KMS-11 (cell line): ENCODE measurements around the gene ZNF106.
A peak's percentile ranks its signal among the peaks of the same experiment; 100 is the strongest.

ENCODE experiments used
- H2AFZ ChIP-seq: fragments of 200-600 bp; sonication (generic); 2 replicates; pipeline ENCODE4 v1.6.1; 2016; ENCODE audit warnings: antibody characterized with exemption, mixed run types, low read depth
- H3K27ac ChIP-seq: fragments of 200-600 bp; sonication (generic); 2 replicates; pipeline ENCODE4 v1.6.1; 2016; ENCODE audit warnings: mild to moderate bottlenecking, mixed run types
- H3K27me3 ChIP-seq: fragments of 200-600 bp; sonication (generic); 2 replicates; pipeline ENCODE4 v1.6.1; 2017; ENCODE audit warnings: mild to moderate bottlenecking, low read depth, mixed run types, moderate library complexity; ENCODE audit not compliant: insufficient read depth
- H3K36me3 ChIP-seq: fragments of 200-600 bp; sonication (generic); 2 replicates; pipeline ENCODE4 v1.6.1; 2017; ENCODE audit warnings: mild to moderate bottlenecking, mixed run types; ENCODE audit not compliant: insufficient read depth
- H3K4me1 ChIP-seq: fragments of 200-600 bp; sonication (generic); 2 replicates; pipeline ENCODE4 v1.6.1; 2016; ENCODE audit warnings: mild to moderate bottlenecking, low read depth, mixed run types; ENCODE audit not compliant: poor library complexity, severe bottlenecking
- H3K4me2 ChIP-seq: fragments of 200-600 bp; sonication (generic); 2 replicates; pipeline ENCODE4 v1.7.0; 2016; ENCODE audit warnings: mild to moderate bottlenecking, mixed run types
- H3K4me3 ChIP-seq: fragments of 200-600 bp; sonication (generic); IDR thresholded peaks from 2 replicates; pipeline ENCODE4 v1.6.1; 2017; ENCODE audit warnings: low read depth, low read length, mixed read lengths; ENCODE audit not compliant: insufficient read depth
- H3K79me2 ChIP-seq: fragments of 200-600 bp; sonication (generic); 2 replicates; pipeline ENCODE4 v1.6.1; 2016; ENCODE audit warnings: low read depth, mixed run types; ENCODE audit not compliant: insufficient read depth
- H3K9ac ChIP-seq: fragments of 200-600 bp; sonication (generic); 2 replicates; pipeline ENCODE4 v1.6.1; 2016; ENCODE audit warnings: mild to moderate bottlenecking, mixed run types
- H4K20me1 ChIP-seq: fragments of 200-600 bp; sonication (generic); 2 replicates; pipeline ENCODE4 v1.6.1; 2016; ENCODE audit warnings: mild to moderate bottlenecking, mixed run types; ENCODE audit not compliant: insufficient read depth
- CTCF ChIP-seq: fragments of 200-600 bp; sonication (generic); conservative IDR thresholded peaks from 2 replicates; pipeline ENCODE4 v1.6.1; 2017; ENCODE audit warnings: low read depth, mild to moderate bottlenecking, antibody characterized with exemption, low read length, moderate library complexity, mixed read lengths

Gene ZNF106

GRCh38 chr15:42491539-42492225, 741 bp upstream of the ZNF106 start:
- TF ChIP-seq CTCF: no peak
- Histone ChIP-seq H3K79me2 (peaks cover 25% of the 10 kb centered on the region; the same call in 1 of the 2 replicates), H4K20me1 (no peaks in the 10 kb centered on the region), H3K4me3 (peak overlapping the region; percentile 30), H3K36me3 (no peaks in the 10 kb centered on the region), H3K4me2 (peak overlapping the region; percentile 95), H2AFZ (peak overlapping the region; percentile 93), H3K27ac (peak overlapping the region; percentile 83), H3K27me3 (no peaks in the 10 kb centered on the region), H3K4me1 (peaks cover 30% of the 10 kb centered on the region), H3K9ac (peak overlapping the region; percentile 81)

- Histone ChIP-seq H3K4me2 (peak overlapping the region; percentile 95), H3K4me3 (no peak overlapping the region), H3K27me3 (no peaks in the 10 kb centered on the region), H3K9ac (peak overlapping the region; percentile 81; the same call in 1 of the 2 replicates), H3K36me3 (no peaks in the 10 kb centered on the region), H4K20me1 (no peaks in the 10 kb centered on the region), H3K79me2 (peaks cover 14% of the 10 kb centered on the region; the same call in 1 of the 2 replicates), H3K27ac (peak overlapping the region; percentile 83; the same call in 1 of the 2 replicates), H3K4me1 (peaks cover 21% of the 10 kb centered on the region), H2AFZ (peak overlapping the region; percentile 93)
- TF ChIP-seq CTCF: no peak
Observed at GRCh38 chr15:42490291-42490670, 660 bp downstream of the ZNF106 start.

GRCh38 chr15:42483677-42484076, 7.3 kb downstream of the ZNF106 start:
- Histone ChIP-seq H3K4me2 (no peak overlapping the region), H3K27me3 (no peaks in the 10 kb centered on the region), H3K79me2 (peaks cover 11% of the 10 kb centered on the region; the same call in 1 of the 2 replicates), H4K20me1 (no peaks in the 10 kb centered on the region), H3K9ac (no peak overlapping the region), H3K27ac (no peak overlapping the region), H3K36me3 (no peaks in the 10 kb centered on the region), H3K4me3 (no peak overlapping the region), H3K4me1 (no peaks in the 10 kb centered on the region), H2AFZ (no peak overlapping the region)
- no peak for TF ChIP-seq CTCF

- no peak for TF ChIP-seq CTCF
- peaks cover 4% of the 10 kb centered on the region; the same call in 1 of the 2 replicates for H3K79me2 ChIP-seq
- H4K20me1 ChIP-seq: no peaks in the 10 kb centered on the region
- no peaks in the 10 kb centered on the region for H3K4me1 ChIP-seq
- H3K36me3 ChIP-seq: no peaks in the 10 kb centered on the region
- H3K27ac ChIP-seq: no peak overlapping the region
- no peaks in the 10 kb centered on the region for H3K27me3 ChIP-seq
- no peak overlapping the region for H2AFZ ChIP-seq
- H3K4me2 ChIP-seq: no peak overlapping the region
- H3K4me3 ChIP-seq: no peak overlapping the region
- no peak overlapping the region for H3K9ac ChIP-seq
Observed at GRCh38 chr15:42482701-42483100, 8.2 kb downstream of the ZNF106 start.
